ENCODE data around the gene ZNF750.

GRCh38 chr17:82797061-82797460 is 42.8 kb downstream of the ZNF750 start:
- TF ChIP-seq CTCF (IDR thresholded peaks at IDR 0.05; ENCODE audit: low read depth, low read length, poor library complexity, severe bottlenecking) = no peak
- TF ChIP-seq EZH2phosphoT487 (IDR thresholded peaks at IDR 0.05; ENCODE audit: borderline replicate concordance, low read length) = no peak

Measured in DOHH2 (cell line).